Measurements from ENCODE around the gene CTSO. TPM values are rescaled to one million over a fixed set of nuclear protein-coding genes. Genes with fewer than 3 reads are reported as not detected.

Gene CTSO
- total RNA-seq, 1 donor from 2014 or later, result 3.7 TPM

- TF ChIP-seq, protein P1, sequence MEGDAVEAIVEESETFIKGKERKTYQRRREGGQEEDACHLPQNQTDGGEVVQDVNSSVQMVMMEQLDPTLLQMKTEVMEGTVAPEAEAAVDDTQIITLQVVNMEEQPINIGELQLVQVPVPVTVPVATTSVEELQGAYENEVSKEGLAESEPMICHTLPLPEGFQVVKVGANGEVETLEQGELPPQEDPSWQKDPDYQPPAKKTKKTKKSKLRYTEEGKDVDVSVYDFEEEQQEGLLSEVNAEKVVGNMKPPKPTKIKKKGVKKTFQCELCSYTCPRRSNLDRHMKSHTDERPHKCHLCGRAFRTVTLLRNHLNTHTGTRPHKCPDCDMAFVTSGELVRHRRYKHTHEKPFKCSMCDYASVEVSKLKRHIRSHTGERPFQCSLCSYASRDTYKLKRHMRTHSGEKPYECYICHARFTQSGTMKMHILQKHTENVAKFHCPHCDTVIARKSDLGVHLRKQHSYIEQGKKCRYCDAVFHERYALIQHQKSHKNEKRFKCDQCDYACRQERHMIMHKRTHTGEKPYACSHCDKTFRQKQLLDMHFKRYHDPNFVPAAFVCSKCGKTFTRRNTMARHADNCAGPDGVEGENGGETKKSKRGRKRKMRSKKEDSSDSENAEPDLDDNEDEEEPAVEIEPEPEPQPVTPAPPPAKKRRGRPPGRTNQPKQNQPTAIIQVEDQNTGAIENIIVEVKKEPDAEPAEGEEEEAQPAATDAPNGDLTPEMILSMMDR (IDR thresholded peaks at IDR 0.05; ENCODE audit: unreplicated experiment), result no peak
- peaks cover 18% of the 10 kb centered on the region for H3K4me1 Mint-ChIP-seq (ENCODE audit: low read depth)
- peaks cover 19% of the 10 kb centered on the region for H3K9me3 Mint-ChIP-seq (ENCODE audit: low read depth)
- DNase-seq (ENCODE audit: low spot score, unreplicated experiment), result no peak
- H3K27me3 Mint-ChIP-seq, result no peaks in the 10 kb centered on the region
- H3K4me3 Mint-ChIP-seq (ENCODE audit: low read depth), result no peak overlapping the region
- H3K27ac Mint-ChIP-seq, result no peak overlapping the region
- H3K36me3 Mint-ChIP-seq (ENCODE audit: insufficient read depth), result peaks cover 6% of the 10 kb centered on the region
Observed at GRCh38 chr4:155887847-155888570, 65.7 kb downstream of the CTSO start.

GRCh38 chr4:155887045-155887444 is 66.6 kb downstream of the CTSO start:
- TF ChIP-seq, protein P1 (IDR thresholded peaks at IDR 0.05; ENCODE audit: unreplicated experiment), result no peak

GRCh38 chr4:155885666-155886065 is 68.0 kb downstream of the CTSO start:
- no peak overlapping the region for H3K4me3 Mint-ChIP-seq (ENCODE audit: low read depth)
- peaks cover 18% of the 10 kb centered on the region for H3K4me1 Mint-ChIP-seq (ENCODE audit: low read depth)
- H3K9me3 Mint-ChIP-seq (ENCODE audit: low read depth), result peaks cover 17% of the 10 kb centered on the region
- H3K27me3 Mint-ChIP-seq, result no peaks in the 10 kb centered on the region
- no peak for DNase-seq (ENCODE audit: low spot score, unreplicated experiment)
- peaks cover 6% of the 10 kb centered on the region for H3K36me3 Mint-ChIP-seq (ENCODE audit: insufficient read depth)
- TF ChIP-seq, protein P1 (IDR thresholded peaks at IDR 0.05; ENCODE audit: unreplicated experiment), result no peak
- H3K27ac Mint-ChIP-seq, result no peak overlapping the region

More at GRCh38 chr4:155887045-155887444, 66.6 kb downstream of the CTSO start:
- no peak for DNase-seq (ENCODE audit: low spot score, unreplicated experiment)
- Mint-ChIP-seq H3K27ac (peak overlapping the region; percentile 63), H3K36me3 (ENCODE audit: insufficient read depth) (peaks cover 6% of the 10 kb centered on the region), H3K4me3 (ENCODE audit: low read depth) (no peak overlapping the region), H3K4me1 (ENCODE audit: low read depth) (peaks cover 18% of the 10 kb centered on the region), H3K9me3 (ENCODE audit: low read depth) (peaks cover 24% of the 10 kb centered on the region), H3K27me3 (no peaks in the 10 kb centered on the region)

GRCh38 chr4:155883895-155884294 is 69.8 kb downstream of the CTSO start:
- peaks cover 16% of the 10 kb centered on the region for H3K4me1 Mint-ChIP-seq (ENCODE audit: low read depth)
- H3K27ac Mint-ChIP-seq, result peak overlapping the region; percentile 8
- peaks cover 25% of the 10 kb centered on the region for H3K9me3 Mint-ChIP-seq (ENCODE audit: low read depth)
- peaks cover 6% of the 10 kb centered on the region for H3K36me3 Mint-ChIP-seq (ENCODE audit: insufficient read depth)
- no peak overlapping the region for H3K4me3 Mint-ChIP-seq (ENCODE audit: low read depth)
- H3K27me3 Mint-ChIP-seq, result no peaks in the 10 kb centered on the region
- TF ChIP-seq, protein P1 (IDR thresholded peaks at IDR 0.05; ENCODE audit: unreplicated experiment), result no peak
- DNase-seq (ENCODE audit: low spot score, unreplicated experiment), result no peak

- H3K36me3 Mint-ChIP-seq (ENCODE audit: insufficient read depth), result peaks cover 6% of the 10 kb centered on the region
- DNase-seq (ENCODE audit: low spot score, unreplicated experiment), result no peak
Observed at GRCh38 chr4:155881555-155881954, 72.1 kb downstream of the CTSO start.

More at GRCh38 chr4:155881555-155881954, 72.1 kb downstream of the CTSO start:
- TF ChIP-seq, protein P1 (IDR thresholded peaks at IDR 0.05; ENCODE audit: unreplicated experiment), result no peak
- Mint-ChIP-seq H3K4me1 (ENCODE audit: low read depth) (peaks cover 12% of the 10 kb centered on the region), H3K4me3 (ENCODE audit: low read depth) (no peak overlapping the region), H3K27ac (no peak overlapping the region), H3K9me3 (ENCODE audit: low read depth) (peaks cover 25% of the 10 kb centered on the region), H3K27me3 (no peaks in the 10 kb centered on the region)
